Ovary (tissue), 3 donors: Measurements from ENCODE around the gene SUSD2.

Experiments
- POLR2A ChIP-seq: fragments of 450-650 bp; IDR thresholded peaks from one replicate; pipeline ENCODE4 v1.6.1; 2017; ENCODE audit warnings: antibody characterized with exemption, mild to moderate bottlenecking, moderate library complexity
- TF ChIP-seq, protein P1 (sequence below), 3 donors: fragments of 450-650 bp in 2 of 3; fragments of 200-600 bp in 1 of 3; IDR thresholded peaks; one replicate each; pipeline versions ENCODE4 v1.5.1 to v1.8.0; 2016 to 2022; ENCODE audit warnings: antibody characterized with exemption in 3 of 3, mild to moderate bottlenecking in 1 of 3
- donor health status: DM: no; HTN: no; CAD: no.

DNA sequence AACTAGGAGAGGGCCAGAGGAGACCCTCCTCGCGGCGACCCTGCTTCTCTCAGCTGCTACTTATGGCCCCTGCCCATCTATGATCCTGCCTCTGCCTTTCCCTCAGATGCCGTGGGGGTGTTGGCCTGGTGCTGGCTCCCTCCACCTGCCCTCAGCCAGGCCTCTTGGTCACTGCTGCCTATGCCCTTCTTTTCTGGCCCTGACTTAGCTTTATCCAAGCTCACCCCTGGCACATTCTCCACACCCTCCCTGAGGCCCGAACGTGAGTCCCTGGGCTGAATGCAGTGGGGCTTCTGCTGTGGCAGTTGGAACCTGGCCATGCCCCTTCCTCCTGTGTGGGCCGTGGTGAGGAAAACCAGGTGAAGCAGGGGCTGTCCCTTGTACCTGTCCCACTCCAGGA is 19.8 kb upstream of the SUSD2 start:
- TF ChIP-seq POLR2A: no peak
- TF ChIP-seq, protein P1, sequence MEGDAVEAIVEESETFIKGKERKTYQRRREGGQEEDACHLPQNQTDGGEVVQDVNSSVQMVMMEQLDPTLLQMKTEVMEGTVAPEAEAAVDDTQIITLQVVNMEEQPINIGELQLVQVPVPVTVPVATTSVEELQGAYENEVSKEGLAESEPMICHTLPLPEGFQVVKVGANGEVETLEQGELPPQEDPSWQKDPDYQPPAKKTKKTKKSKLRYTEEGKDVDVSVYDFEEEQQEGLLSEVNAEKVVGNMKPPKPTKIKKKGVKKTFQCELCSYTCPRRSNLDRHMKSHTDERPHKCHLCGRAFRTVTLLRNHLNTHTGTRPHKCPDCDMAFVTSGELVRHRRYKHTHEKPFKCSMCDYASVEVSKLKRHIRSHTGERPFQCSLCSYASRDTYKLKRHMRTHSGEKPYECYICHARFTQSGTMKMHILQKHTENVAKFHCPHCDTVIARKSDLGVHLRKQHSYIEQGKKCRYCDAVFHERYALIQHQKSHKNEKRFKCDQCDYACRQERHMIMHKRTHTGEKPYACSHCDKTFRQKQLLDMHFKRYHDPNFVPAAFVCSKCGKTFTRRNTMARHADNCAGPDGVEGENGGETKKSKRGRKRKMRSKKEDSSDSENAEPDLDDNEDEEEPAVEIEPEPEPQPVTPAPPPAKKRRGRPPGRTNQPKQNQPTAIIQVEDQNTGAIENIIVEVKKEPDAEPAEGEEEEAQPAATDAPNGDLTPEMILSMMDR (IDR thresholded peaks at IDR 0.05): no peak
